Sigmoid colon (tissue), 7 donors: ENCODE data around the gene HS3ST4. TPM values are rescaled to one million over a fixed set of nuclear protein-coding genes. Genes with fewer than 3 reads are reported as not detected.

Experiments
- DNase-seq: peaks from one replicate; pipeline ENCODE4 v3.0.0-alpha.2; 2019
- H3K27ac ChIP-seq, 4 donors: fragments of 200-600 bp; sonication (generic); one replicate each; pipeline ENCODE4 v1.5.1; 2016 to 2019; ENCODE audit warnings: mild to moderate bottlenecking in 1 of 4
- H3K27me3 ChIP-seq, 3 donors: fragments of 200-600 bp; sonication (generic); one replicate each; pipeline ENCODE4 v1.5.1; 2019; ENCODE audit warnings: mild to moderate bottlenecking in 1 of 3
- H3K36me3 ChIP-seq, 4 donors: fragments of 200-600 bp; sonication (generic); one replicate each; pipeline ENCODE4 v1.5.1; 2016 to 2019
- H3K4me1 ChIP-seq, 4 donors: fragments of 200-600 bp; sonication (generic); one replicate each; pipeline ENCODE4 v1.5.1; 2017 to 2019
- H3K4me3 ChIP-seq, 4 donors: fragments of 200-600 bp; sonication (generic); one replicate each; pipeline ENCODE4 v1.5.1; 2017 to 2019; ENCODE audit warnings: mild to moderate bottlenecking in 2 of 4, moderate library complexity in 1 of 4
- H3K9me3 ChIP-seq, 4 donors: fragments of 200-600 bp in 3 of 4; sonication (generic) in 3 of 4; one replicate each; pipeline versions ENCODE4 v1.5.1 to v1.6.1; 2013 to 2019
- CTCF ChIP-seq, 4 experiments: fragments of 450-650 bp in 3 of 4; fragments of 200-600 bp in 1 of 4; IDR thresholded peaks; one replicate each; pipeline ENCODE4 v1.5.1; 2016 to 2019; ENCODE audit warnings: antibody characterized with exemption in 4 of 4, mild to moderate bottlenecking in 3 of 4, moderate library complexity in 2 of 4
- EP300 ChIP-seq, 4 donors: sonication (generic); formaldehyde crosslinking; IDR thresholded peaks; one replicate each; pipeline ENCODE4 v1.6.1; 2017; ENCODE audit warnings: antibody characterized with exemption in 4 of 4
- POLR2A ChIP-seq, 2 donors: fragments of 450-650 bp; IDR thresholded peaks; one replicate each; pipeline ENCODE4 v1.6.1; 2016; ENCODE audit warnings: antibody characterized with exemption in 2 of 2, mild to moderate bottlenecking in 2 of 2, moderate library complexity in 2 of 2
- POLR2AphosphoS5 ChIP-seq, 4 donors: sonication (generic); formaldehyde crosslinking; IDR thresholded peaks; one replicate each; pipeline ENCODE4 v1.6.1; 2017; ENCODE audit warnings: antibody characterized with exemption in 4 of 4
- WGBS, 2 donors: extraction: QIAGEN DNeasy Blood & Tissue Kit; methylation state at CpG; one replicate each; pipeline ENCODE4 v1.1.7; 2013; 5-methylcytosine and 5-hydroxymethylcytosine counted together
- intact Hi-C: fragments of 100-400 bp; cut with DNase I; formaldehyde crosslinking; loops from one replicate; pipeline ENCODE4 v1.15.1; 2023
- polyA plus RNA-seq, 3 donors: library from polyadenylated mRNA; stranded (reverse); fragments of 200-250 nt; gene quantifications; one replicate each; pipeline ENCODE4 v1.2.3, GENCODE V29; 2013
- total RNA-seq, 4 donors: library from RNA; depleted of rRNA; stranded (reverse); fragments of >200 nt; gene quantifications; one replicate each; pipeline ENCODE4 v1.1.0, GENCODE V29; 2016
- donor health status: healthy with polysubstance abuse.
- donor health status: Bipolar disorder and iron deficiency.
- donor health status: healthy.

The HS3ST4 gene
- total and polyA plus RNA-seq, 7 donors: 0.07 to 0.14 TPM; not detected in 5

- 76 to 83% methylated on average over 3 of the region's 3 CpGs for WGBS, 2 donors
- no peak for TF ChIP-seq POLR2AphosphoS5 (IDR thresholded peaks at IDR 0.05)
- no peak for TF ChIP-seq EP300 (IDR thresholded peaks at IDR 0.05)
- no peak for TF ChIP-seq CTCF (IDR thresholded peaks at IDR 0.05)
- no peak for TF ChIP-seq POLR2A (IDR thresholded peaks at IDR 0.05)
- H3K4me1 ChIP-seq: no peaks in the 10 kb centered on the region
- no peak overlapping the region for H3K27ac ChIP-seq
- H3K27me3 ChIP-seq: no peaks in the 10 kb centered on the region
- no peaks in the 10 kb centered on the region for H3K36me3 ChIP-seq
- H3K9me3 ChIP-seq: no peaks in the 10 kb centered on the region
- H3K4me3 ChIP-seq: no peak overlapping the region
- intact Hi-C loops: no loop called here
- DNase-seq: no peak
Measured at GRCh38 chr16:25748092-25748654, 56.4 kb downstream of the HS3ST4 start.

GRCh38 chr16:25750488-25751216 is 58.9 kb downstream of the HS3ST4 start:
- H3K27ac ChIP-seq: no peak overlapping the region
- TF ChIP-seq POLR2AphosphoS5 (IDR thresholded peaks at IDR 0.05) (no peak), POLR2A (IDR thresholded peaks at IDR 0.05) (no peak), CTCF (IDR thresholded peaks at IDR 0.05) (no peak), EP300 (IDR thresholded peaks at IDR 0.05) (no peak)
- intact Hi-C loops: no loop called here
- 69 to 70% methylated on average over 6 of the region's 6 CpGs for WGBS, 2 donors
- DNase-seq: no peak
- H3K4me3 ChIP-seq: no peak overlapping the region
- H3K4me1 ChIP-seq: no peaks in the 10 kb centered on the region
- no peaks in the 10 kb centered on the region for H3K36me3 ChIP-seq
- no peaks in the 10 kb centered on the region for H3K27me3 ChIP-seq
- H3K9me3 ChIP-seq: no peaks in the 10 kb centered on the region

- WGBS, 2 donors: 79% methylated on average over 5 of the region's 5 CpGs
- intact Hi-C loops: no loop called here
- TF ChIP-seq CTCF (IDR thresholded peaks at IDR 0.05) (no peak), POLR2AphosphoS5 (IDR thresholded peaks at IDR 0.05) (no peak), POLR2A (IDR thresholded peaks at IDR 0.05) (no peak), EP300 (IDR thresholded peaks at IDR 0.05) (no peak)
- Histone ChIP-seq H3K27me3 (no peaks in the 10 kb centered on the region), H3K27ac (no peak overlapping the region), H3K9me3 (no peaks in the 10 kb centered on the region), H3K4me1 (no peaks in the 10 kb centered on the region), H3K4me3 (no peak overlapping the region), H3K36me3 (no peaks in the 10 kb centered on the region)
- no peak for DNase-seq
Measured at GRCh38 chr16:25751230-25751835, 59.6 kb downstream of the HS3ST4 start.

- Histone ChIP-seq H3K27ac (no peak overlapping the region), H3K4me3 (no peak overlapping the region), H3K4me1 (no peaks in the 10 kb centered on the region), H3K27me3 (no peaks in the 10 kb centered on the region), H3K36me3 (no peaks in the 10 kb centered on the region), H3K9me3 (no peaks in the 10 kb centered on the region)
- intact Hi-C loops: no loop called here
- no peak for DNase-seq
- TF ChIP-seq POLR2AphosphoS5 (IDR thresholded peaks at IDR 0.05) (no peak), CTCF (IDR thresholded peaks at IDR 0.05) (no peak), EP300 (IDR thresholded peaks at IDR 0.05) (no peak), POLR2A (IDR thresholded peaks at IDR 0.05) (no peak)
- 87 to 93% methylated on average over 2 of the region's 2 CpGs for WGBS, 2 donors
Measured at GRCh38 chr16:25764466-25764865, 72.7 kb downstream of the HS3ST4 start.
